K562 (cell line): Measurements from ENCODE around the gene TDRD12. TPM values are rescaled to one million over a fixed set of nuclear protein-coding genes. Genes with fewer than 3 reads are reported as not detected.

ENCODE experiments used
- ELF1 ChIP-seq: fragments of 200-800 bp; sonication (Bioruptor generic); IDR thresholded peaks from 2 replicates; pipeline ENCODE4 v1.6.1; 2016; ENCODE audit warnings: missing genetic modification characterization, missing compliant biosample characterization
- FOXK2 ChIP-seq, 2 experiments: fragments of 450-650 bp; IDR thresholded peaks in 1 of 2; conservative IDR thresholded peaks in 1 of 2; 2 replicates each; pipeline ENCODE4 v1.6.1; 2016; ENCODE audit warnings: low read depth in 2 of 2, mild to moderate bottlenecking in 1 of 2
- FOXP1 ChIP-seq: sonication (generic); formaldehyde crosslinking; IDR thresholded peaks from 2 replicates; pipeline ENCODE4 v1.8.0; 2022; ENCODE audit warnings: mild to moderate bottlenecking, missing genetic modification reagents
- GABPA ChIP-seq: fragments of 200-800 bp; sonication (Bioruptor generic); conservative IDR thresholded peaks from 2 replicates; pipeline ENCODE4 v1.6.1; 2016; ENCODE audit warnings: low read depth, missing genetic modification characterization, missing compliant biosample characterization
- HNRNPH1 ChIP-seq: fragments of 200-400 bp; formaldehyde crosslinking; optimal IDR thresholded peaks from 2 replicates; pipeline ENCODE3; 2017; ENCODE audit warnings: low read depth, mild to moderate bottlenecking, low read length, moderate library complexity
- MCM2 ChIP-seq: fragments of 450-650 bp; IDR thresholded peaks from 2 replicates; pipeline ENCODE4 v1.6.1; 2017; ENCODE audit warnings: low read depth, mild to moderate bottlenecking
- MEF2A ChIP-seq: IDR thresholded peaks from 2 replicates; pipeline ENCODE4 v1.6.1; 2011; ENCODE audit warnings: low read depth, mild to moderate bottlenecking, low read length, moderate library complexity; ENCODE audit not compliant: control insufficient read depth
- NONO ChIP-seq, 2 experiments: fragments of 200-400 bp in 1 of 2; fragments of 450-650 bp in 1 of 2; formaldehyde crosslinking in 1 of 2; IDR thresholded peaks; 2 replicates each; pipeline ENCODE4 v1.6.1; 2017; ENCODE audit warnings: low read depth in 2 of 2, mild to moderate bottlenecking in 2 of 2, moderate library complexity in 2 of 2, low read length in 1 of 2
- PRPF4 ChIP-seq: fragments of 200-400 bp; formaldehyde crosslinking; IDR thresholded peaks from one replicate; pipeline ENCODE4 v1.6.1; 2017; ENCODE audit warnings: low read length, low read depth, mild to moderate bottlenecking; ENCODE audit not compliant: insufficient read depth, poor library complexity, severe bottlenecking
- SUPT5H ChIP-seq: fragments of 450-650 bp; IDR thresholded peaks from 2 replicates; pipeline ENCODE4 v1.6.1; 2016
- TCF7 ChIP-seq: sonication (generic); IDR thresholded peaks from 2 replicates; pipeline ENCODE4 v1.6.1; 2016; ENCODE audit warnings: antibody characterized with exemption, borderline replicate concordance
- ZNF133 ChIP-seq: fragments of 250-450 bp; sonication (Bioruptor Pico); IDR thresholded peaks from 2 replicates; pipeline ENCODE4 v1.4.0; 2020; ENCODE audit warnings: mild to moderate bottlenecking
- ZNF436 ChIP-seq: fragments of 250-450, 450-650 bp; sonication (Bioruptor Pico); formaldehyde crosslinking; IDR thresholded peaks from 2 replicates; pipeline ENCODE4 v1.7.0; 2020; ENCODE audit warnings: mild to moderate bottlenecking
- polyA plus RNA-seq, 8 experiments: library from polyadenylated mRNA; depleted of rRNA in 4 of 8; stranded (reverse) in 5 of 8; unstranded in 3 of 8; fragments of >200 nt; fragmentation: Nextera tagmentation in 2 of 8; fragmentation: Illumina TruSeq in 1 of 8; extraction: Ambion mirVana in 2 of 8; extraction: Trizol in 1 of 8; gene quantifications; 2 replicates each; pipeline versions ENCODE4 v1.2.1 to v1.2.3, GENCODE V29; 2011 to 2014; ENCODE audit warnings: inconsistent platforms in 1 of 8, missing spikeins in 1 of 8
- total RNA-seq, 7 experiments: library from RNA; depleted of rRNA in 6 of 7; stranded (reverse); fragments of >200 nt in 6 of 7; fragmentation: Illumina TruSeq in 2 of 7; extraction: Trizol in 2 of 7; gene quantifications; 2 replicates each; pipeline versions ENCODE4 v1.2.1 to v1.2.3, GENCODE V29; 2011 to 2021; ENCODE audit warnings: low replicate concordance in 1 of 7
- TF ChIP-seq, protein P1 (sequence below), 2 experiments: fragments of 450-650 bp; IDR thresholded peaks; 2 replicates each; pipeline ENCODE4 v1.6.1; 2016
- TF ChIP-seq, protein P2 (sequence below): sonication (generic); formaldehyde crosslinking; IDR thresholded peaks from 2 replicates; pipeline ENCODE4 v1.8.0; 2022; ENCODE audit warnings: mild to moderate bottlenecking, low read depth, missing genetic modification reagents
- TF ChIP-seq, protein P3 (sequence below): fragments of 450-650 bp; IDR thresholded peaks from 2 replicates; pipeline ENCODE4 v1.6.1; 2017; ENCODE audit warnings: antibody characterized with exemption
- TF ChIP-seq, protein P4 (sequence below), 2 experiments: fragments of 450-650 bp; conservative IDR thresholded peaks; 2 replicates each; pipeline ENCODE4 v1.6.1; 2017; ENCODE audit warnings: mild to moderate bottlenecking in 2 of 2, moderate library complexity in 2 of 2
- TF ChIP-seq, protein P5 (sequence below): fragments of 250-450 bp; sonication (Bioruptor Pico); IDR thresholded peaks from 2 replicates; pipeline ENCODE4 v1.9.0; 2021; ENCODE audit warnings: mild to moderate bottlenecking, inconsistent platforms

The TDRD12 gene
- total and polyA plus RNA-seq, 9 of the 15 experiments (the other 6 are each of a cell fraction or from before 2014, with no cell fraction given), result 0.03 TPM; not detected in 8

DNA sequence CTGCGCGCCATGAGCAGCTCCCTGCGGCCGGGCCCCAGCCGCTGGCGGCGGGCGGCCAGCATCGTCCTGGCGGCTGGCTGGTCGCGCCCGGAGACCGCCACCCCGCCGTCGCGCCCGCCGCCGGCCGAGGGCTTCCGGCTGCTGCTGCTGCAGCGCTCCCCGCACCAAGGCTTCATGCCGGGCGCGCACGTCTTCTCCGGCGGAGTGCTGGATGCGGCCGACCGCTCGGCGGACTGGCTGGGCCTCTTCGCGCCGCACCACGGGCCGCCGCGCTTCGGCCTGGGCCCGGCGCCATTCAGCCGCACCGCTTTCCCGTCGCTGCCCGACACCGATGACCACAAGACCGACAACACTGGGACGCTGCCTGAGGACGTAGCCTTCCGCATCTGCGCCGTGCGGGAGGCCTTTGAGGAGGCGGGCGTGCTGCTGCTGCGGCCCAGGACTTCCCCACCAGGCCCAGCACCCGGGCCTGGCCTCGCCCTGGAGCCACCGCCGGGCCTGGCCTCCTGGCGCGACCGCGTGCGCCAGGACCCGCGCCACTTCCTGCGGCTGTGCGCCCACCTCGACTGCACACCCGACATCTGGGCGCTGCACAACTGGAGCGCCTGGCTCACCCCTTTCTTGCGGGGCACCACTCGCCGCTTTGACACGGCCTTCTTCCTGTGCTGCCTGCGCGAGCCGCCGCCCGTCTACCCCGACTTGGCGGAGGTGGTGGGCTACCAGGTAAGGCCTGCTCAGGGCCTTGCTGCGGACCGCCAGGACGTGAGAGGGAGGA is 27.4 kb upstream of the TDRD12 start (continued):
- TF ChIP-seq, protein P1, sequence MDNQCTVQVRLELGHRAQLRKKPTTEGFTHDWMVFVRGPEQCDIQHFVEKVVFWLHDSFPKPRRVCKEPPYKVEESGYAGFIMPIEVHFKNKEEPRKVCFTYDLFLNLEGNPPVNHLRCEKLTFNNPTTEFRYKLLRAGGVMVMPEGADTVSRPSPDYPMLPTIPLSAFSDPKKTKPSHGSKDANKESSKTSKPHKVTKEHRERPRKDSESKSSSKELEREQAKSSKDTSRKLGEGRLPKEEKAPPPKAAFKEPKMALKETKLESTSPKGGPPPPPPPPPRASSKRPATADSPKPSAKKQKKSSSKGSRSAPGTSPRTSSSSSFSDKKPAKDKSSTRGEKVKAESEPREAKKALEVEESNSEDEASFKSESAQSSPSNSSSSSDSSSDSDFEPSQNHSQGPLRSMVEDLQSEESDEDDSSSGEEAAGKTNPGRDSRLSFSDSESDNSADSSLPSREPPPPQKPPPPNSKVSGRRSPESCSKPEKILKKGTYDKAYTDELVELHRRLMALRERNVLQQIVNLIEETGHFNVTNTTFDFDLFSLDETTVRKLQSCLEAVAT (IDR thresholded peaks at IDR 0.05), result no peak
- TF ChIP-seq ELF1 (tag), result no peak; the same call in 1 of the 2 replicates
- 0 out of 2 replicates have a peak, but pooled peaks have one; percentile 3 for TF ChIP-seq TCF7
- TF ChIP-seq GABPA (tag), result peak; percentile 64
- TF ChIP-seq HNRNPH1, result no peak
- TF ChIP-seq FOXP1 (CRISPR knock-in tag), result no peak
- TF ChIP-seq FOXK2 (conservative IDR thresholded peaks at IDR 0.05 in 1 of 2, IDR thresholded peaks at IDR 0.05 in 1 of 2; ENCODE audit: low read depth in 2 of 2), result 0 out of 4 replicates have a peak, but pooled peaks of 1 of the 2 experiments have one; percentile 40
- no peak for TF ChIP-seq ZNF436 (CRISPR knock-in tag)
- no peak; the same call in 1 of the 2 replicates for TF ChIP-seq SUPT5H
- TF ChIP-seq, protein P2, sequence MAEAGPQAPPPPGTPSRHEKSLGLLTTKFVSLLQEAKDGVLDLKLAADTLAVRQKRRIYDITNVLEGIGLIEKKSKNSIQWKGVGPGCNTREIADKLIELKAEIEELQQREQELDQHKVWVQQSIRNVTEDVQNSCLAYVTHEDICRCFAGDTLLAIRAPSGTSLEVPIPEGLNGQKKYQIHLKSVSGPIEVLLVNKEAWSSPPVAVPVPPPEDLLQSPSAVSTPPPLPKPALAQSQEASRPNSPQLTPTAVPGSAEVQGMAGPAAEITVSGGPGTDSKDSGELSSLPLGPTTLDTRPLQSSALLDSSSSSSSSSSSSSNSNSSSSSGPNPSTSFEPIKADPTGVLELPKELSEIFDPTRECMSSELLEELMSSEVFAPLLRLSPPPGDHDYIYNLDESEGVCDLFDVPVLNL (CRISPR knock-in tag), result 0 out of 2 replicates have a peak, but pooled peaks have one; percentile 38
- TF ChIP-seq, protein P3, sequence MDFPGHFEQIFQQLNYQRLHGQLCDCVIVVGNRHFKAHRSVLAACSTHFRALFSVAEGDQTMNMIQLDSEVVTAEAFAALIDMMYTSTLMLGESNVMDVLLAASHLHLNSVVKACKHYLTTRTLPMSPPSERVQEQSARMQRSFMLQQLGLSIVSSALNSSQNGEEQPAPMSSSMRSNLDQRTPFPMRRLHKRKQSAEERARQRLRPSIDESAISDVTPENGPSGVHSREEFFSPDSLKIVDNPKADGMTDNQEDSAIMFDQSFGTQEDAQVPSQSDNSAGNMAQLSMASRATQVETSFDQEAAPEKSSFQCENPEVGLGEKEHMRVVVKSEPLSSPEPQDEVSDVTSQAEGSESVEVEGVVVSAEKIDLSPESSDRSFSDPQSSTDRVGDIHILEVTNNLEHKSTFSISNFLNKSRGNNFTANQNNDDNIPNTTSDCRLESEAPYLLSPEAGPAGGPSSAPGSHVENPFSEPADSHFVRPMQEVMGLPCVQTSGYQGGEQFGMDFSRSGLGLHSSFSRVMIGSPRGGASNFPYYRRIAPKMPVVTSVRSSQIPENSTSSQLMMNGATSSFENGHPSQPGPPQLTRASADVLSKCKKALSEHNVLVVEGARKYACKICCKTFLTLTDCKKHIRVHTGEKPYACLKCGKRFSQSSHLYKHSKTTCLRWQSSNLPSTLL, result no peak
- TF ChIP-seq MCM2, result no peak
- no peak for TF ChIP-seq MEF2A
- TF ChIP-seq NONO (IDR thresholded peaks at IDR 0.05; ENCODE audit: low read depth in 2 of 2, low read length in 1 of 2), result peak; percentile 57 to 75; a peak in 3 of 4 replicates
- no peak for TF ChIP-seq ZNF133 (CRISPR knock-in tag)
- peak; percentile 56 for TF ChIP-seq PRPF4
- TF ChIP-seq, protein P4, sequence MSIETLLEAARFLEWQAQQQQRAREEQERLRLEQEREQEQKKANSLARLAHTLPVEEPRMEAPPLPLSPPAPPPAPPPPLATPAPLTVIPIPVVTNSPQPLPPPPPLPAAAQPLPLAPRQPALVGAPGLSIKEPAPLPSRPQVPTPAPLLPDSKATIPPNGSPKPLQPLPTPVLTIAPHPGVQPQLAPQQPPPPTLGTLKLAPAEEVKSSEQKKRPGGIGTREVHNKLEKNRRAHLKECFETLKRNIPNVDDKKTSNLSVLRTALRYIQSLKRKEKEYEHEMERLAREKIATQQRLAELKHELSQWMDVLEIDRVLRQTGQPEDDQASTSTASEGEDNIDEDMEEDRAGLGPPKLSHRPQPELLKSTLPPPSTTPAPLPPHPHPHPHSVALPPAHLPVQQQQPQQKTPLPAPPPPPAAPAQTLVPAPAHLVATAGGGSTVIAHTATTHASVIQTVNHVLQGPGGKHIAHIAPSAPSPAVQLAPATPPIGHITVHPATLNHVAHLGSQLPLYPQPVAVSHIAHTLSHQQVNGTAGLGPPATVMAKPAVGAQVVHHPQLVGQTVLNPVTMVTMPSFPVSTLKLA (conservative IDR thresholded peaks at IDR 0.05), result peak in 1 of 2 experiments; percentile 53; a peak in 2 of 4 replicates
- TF ChIP-seq, protein P5, sequence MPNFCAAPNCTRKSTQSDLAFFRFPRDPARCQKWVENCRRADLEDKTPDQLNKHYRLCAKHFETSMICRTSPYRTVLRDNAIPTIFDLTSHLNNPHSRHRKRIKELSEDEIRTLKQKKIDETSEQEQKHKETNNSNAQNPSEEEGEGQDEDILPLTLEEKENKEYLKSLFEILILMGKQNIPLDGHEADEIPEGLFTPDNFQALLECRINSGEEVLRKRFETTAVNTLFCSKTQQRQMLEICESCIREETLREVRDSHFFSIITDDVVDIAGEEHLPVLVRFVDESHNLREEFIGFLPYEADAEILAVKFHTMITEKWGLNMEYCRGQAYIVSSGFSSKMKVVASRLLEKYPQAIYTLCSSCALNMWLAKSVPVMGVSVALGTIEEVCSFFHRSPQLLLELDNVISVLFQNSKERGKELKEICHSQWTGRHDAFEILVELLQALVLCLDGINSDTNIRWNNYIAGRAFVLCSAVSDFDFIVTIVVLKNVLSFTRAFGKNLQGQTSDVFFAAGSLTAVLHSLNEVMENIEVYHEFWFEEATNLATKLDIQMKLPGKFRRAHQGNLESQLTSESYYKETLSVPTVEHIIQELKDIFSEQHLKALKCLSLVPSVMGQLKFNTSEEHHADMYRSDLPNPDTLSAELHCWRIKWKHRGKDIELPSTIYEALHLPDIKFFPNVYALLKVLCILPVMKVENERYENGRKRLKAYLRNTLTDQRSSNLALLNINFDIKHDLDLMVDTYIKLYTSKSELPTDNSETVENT (CRISPR knock-in tag), result no peak
